Testis (tissue), 3 donors: ENCODE results near the gene NOL11. TPM values are rescaled to one million over a fixed set of nuclear protein-coding genes. Genes with fewer than 3 reads are reported as not detected.
"Not testable (repeated sequence)": the region's sequence is repeated elsewhere in the genome, so short reads cannot be mapped to it uniquely, and the experiment has no call there.

Experiments used
- DNase-seq: peaks from one replicate; pipeline ENCODE4 v3.0.0-alpha.2; 2019
- H3K27ac ChIP-seq, 2 donors: fragments of 200-600 bp; sonication (generic); one replicate each; pipeline ENCODE4 v1.5.1; 2019
- H3K27me3 ChIP-seq: fragments of 200-600 bp; sonication (generic); one replicate; pipeline ENCODE4 v1.5.1; 2019
- H3K36me3 ChIP-seq: fragments of 200-600 bp; sonication (generic); one replicate; pipeline ENCODE4 v1.5.1; 2017; ENCODE audit warnings: low read depth; ENCODE audit errors: missing control alignments
- H3K4me1 ChIP-seq: fragments of 200-600 bp; sonication (generic); one replicate; pipeline ENCODE4 v1.5.1; 2019
- H3K4me3 ChIP-seq, 2 donors: fragments of 200-600 bp; sonication (generic); one replicate each; pipeline ENCODE4 v1.5.1; 2017 to 2019
- H3K9me3 ChIP-seq: fragments of 200-600 bp; sonication (generic); one replicate; pipeline ENCODE4 v1.5.1; 2017
- POLR2A ChIP-seq: fragments of 450-650 bp; IDR thresholded peaks from one replicate; pipeline ENCODE4 v1.6.1; 2017; ENCODE audit warnings: antibody characterized with exemption, mild to moderate bottlenecking, moderate library complexity
- WGBS, 2 donors: methylation state at CpG; one replicate each; pipeline ENCODE4 v1.1.5; 2018; 5-methylcytosine and 5-hydroxymethylcytosine counted together
- intact Hi-C: fragments of 100-400 bp; cut with DNase I; formaldehyde crosslinking; loops from one replicate; pipeline ENCODE4 v1.15.1; 2023; ENCODE audit warnings: low total_unique reads
- polyA plus RNA-seq: library from polyadenylated mRNA; stranded (reverse); fragments of 350-450 nt; fragmentation: Illumina TruSeq; extraction: RNeasy Lipid Tissue Mini Kit (QIAGEN cat#74804); gene quantifications from one replicate; pipeline ENCODE4 v1.2.3, GENCODE V29; 2014; ENCODE audit warnings: low read depth, low replicate concordance; ENCODE audit not compliant: insufficient read depth
- total RNA-seq, 2 donors: library from RNA; depleted of rRNA; stranded (reverse); fragments of >200 nt; gene quantifications; one replicate each; pipeline ENCODE4 v1.2.3, GENCODE V29; 2016
- TF ChIP-seq, protein P1 (sequence below), 3 experiments: fragments of 450-650 bp in 2 of 3; fragments of 200-600 bp in 1 of 3; sonication (generic) in 1 of 3; IDR thresholded peaks; one replicate each; pipeline ENCODE4 v1.5.1; 2016 to 2019; ENCODE audit warnings: antibody characterized with exemption in 3 of 3, mild to moderate bottlenecking in 2 of 3, moderate library complexity in 1 of 3

NOL11 gene
- total and polyA plus RNA-seq, 3 donors from 2014 or later, result 20.5 to 35.6 (median 31.4) TPM

DNA sequence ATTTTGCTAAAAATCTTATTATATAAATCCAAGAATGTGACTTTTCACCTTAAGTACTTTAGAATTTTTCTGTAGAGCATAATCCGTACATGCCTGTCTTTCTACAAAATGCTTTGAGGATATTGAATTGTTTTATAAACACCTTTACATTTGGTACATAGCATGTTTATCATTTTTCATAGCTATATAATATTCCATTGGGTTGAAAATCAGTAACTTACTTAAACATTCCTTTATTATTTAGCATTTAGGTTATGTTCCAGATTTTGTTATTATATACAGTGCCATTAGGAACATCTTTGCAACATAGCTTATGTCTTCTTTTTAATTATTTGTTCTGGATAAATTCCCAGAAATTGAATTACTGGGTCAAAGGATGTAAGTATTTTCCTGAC lies 17.0 kb upstream of the NOL11 start:
- H3K27ac ChIP-seq, result no peak overlapping the region
- no peaks in the 10 kb centered on the region for H3K4me1 ChIP-seq
- H3K27me3 ChIP-seq, result no peaks in the 10 kb centered on the region
- H3K4me3 ChIP-seq, result no peak overlapping the region
- intact Hi-C loops, result no loop called here
- WGBS, 2 donors, result 82 to 84% methylated on average over 1 of the region's 1 CpG
- no peaks in the 10 kb centered on the region for H3K36me3 ChIP-seq
- H3K9me3 ChIP-seq, result no peaks in the 10 kb centered on the region
- no peak for DNase-seq
- no peak for TF ChIP-seq POLR2A
- TF ChIP-seq, protein P1, sequence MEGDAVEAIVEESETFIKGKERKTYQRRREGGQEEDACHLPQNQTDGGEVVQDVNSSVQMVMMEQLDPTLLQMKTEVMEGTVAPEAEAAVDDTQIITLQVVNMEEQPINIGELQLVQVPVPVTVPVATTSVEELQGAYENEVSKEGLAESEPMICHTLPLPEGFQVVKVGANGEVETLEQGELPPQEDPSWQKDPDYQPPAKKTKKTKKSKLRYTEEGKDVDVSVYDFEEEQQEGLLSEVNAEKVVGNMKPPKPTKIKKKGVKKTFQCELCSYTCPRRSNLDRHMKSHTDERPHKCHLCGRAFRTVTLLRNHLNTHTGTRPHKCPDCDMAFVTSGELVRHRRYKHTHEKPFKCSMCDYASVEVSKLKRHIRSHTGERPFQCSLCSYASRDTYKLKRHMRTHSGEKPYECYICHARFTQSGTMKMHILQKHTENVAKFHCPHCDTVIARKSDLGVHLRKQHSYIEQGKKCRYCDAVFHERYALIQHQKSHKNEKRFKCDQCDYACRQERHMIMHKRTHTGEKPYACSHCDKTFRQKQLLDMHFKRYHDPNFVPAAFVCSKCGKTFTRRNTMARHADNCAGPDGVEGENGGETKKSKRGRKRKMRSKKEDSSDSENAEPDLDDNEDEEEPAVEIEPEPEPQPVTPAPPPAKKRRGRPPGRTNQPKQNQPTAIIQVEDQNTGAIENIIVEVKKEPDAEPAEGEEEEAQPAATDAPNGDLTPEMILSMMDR (IDR thresholded peaks at IDR 0.05), result no peak

DNA sequence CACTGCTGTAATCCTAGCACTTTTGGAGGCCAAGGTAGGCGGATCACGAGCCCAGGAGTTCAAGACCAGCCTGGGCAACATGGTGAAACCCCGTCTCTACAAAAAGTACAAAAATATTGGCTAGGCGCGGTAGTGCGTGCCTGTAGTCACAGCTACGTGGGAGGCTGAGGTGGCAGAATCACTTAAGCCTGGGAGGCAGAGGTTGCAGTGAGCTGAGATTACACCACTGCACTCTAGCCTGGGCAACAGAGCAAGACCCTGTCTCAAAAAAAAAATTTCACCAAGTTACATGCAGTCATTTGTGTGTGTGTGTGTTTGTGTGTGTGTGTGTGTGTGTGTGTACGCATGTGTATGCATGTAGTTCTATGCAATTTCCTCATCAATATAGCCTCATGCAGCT lies 14.9 kb upstream of the NOL11 start:
- H3K9me3 ChIP-seq, DNase-seq, intact Hi-C loops, H3K4me1 ChIP-seq, H3K27ac ChIP-seq, H3K27me3 ChIP-seq, H3K4me3 ChIP-seq, H3K36me3 ChIP-seq: not testable (repeated sequence)
- WGBS, 2 donors, result 90 to 93% methylated on average over 8 of the region's 8 CpGs

DNA sequence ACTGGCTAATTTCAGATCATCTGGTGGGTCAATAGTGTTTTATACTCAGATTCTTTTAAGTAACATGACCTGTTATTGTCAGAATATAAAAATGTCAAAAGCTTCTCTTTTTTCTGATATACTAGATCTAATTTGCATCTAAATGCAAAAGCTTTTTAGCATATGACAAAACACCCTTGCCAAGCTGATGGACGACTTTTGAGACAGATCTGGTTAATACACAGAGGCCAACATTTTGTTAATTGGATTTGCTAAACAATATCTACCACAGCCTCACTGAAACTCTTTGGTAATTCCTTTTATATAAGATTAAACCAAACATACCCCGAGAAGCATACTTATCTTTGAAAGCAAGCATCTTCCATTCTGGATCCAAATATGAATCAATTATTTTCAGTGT lies 10.3 kb upstream of the NOL11 start:
- Histone ChIP-seq H3K27me3 (no peaks in the 10 kb centered on the region), H3K4me3 (no peak overlapping the region), H3K36me3 (no peaks in the 10 kb centered on the region), H3K4me1 (no peaks in the 10 kb centered on the region), H3K27ac (no peak overlapping the region), H3K9me3 (no peaks in the 10 kb centered on the region)
- intact Hi-C loops, result no loop called here
- no peak for DNase-seq
- TF ChIP-seq, protein P1 (IDR thresholded peaks at IDR 0.05), result no peak
- no peak for TF ChIP-seq POLR2A
- WGBS, 2 donors, result 85 to 87% methylated on average over 2 of the region's 2 CpGs

DNA sequence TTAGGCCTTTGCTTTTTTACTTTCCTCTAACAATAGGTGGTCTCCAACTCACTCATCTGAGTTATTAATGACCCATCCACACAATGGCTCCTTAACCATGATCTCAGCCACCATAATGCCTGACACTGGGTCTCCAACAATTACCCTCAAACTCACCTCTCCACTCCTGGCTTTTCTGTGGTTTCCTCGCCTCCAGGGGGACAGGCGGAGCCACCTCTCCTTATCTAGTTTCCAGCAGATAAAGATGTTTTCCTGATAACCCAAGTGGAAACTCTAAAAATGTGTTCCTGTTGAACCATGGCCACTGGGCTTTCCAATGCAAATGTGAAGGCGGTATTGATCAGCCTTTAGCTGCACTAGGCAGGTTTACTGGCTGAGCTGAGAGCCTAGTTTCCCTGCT lies 9.4 kb upstream of the NOL11 start:
- WGBS, 2 donors, result 88 to 97% methylated on average over 3 of the region's 3 CpGs
- no peak for DNase-seq
- no peaks in the 10 kb centered on the region for H3K36me3 ChIP-seq
- H3K9me3 ChIP-seq, result no peaks in the 10 kb centered on the region
- no peaks in the 10 kb centered on the region for H3K27me3 ChIP-seq
- TF ChIP-seq, protein P1 (IDR thresholded peaks at IDR 0.05), result no peak
- no peak for TF ChIP-seq POLR2A
- intact Hi-C loops, result no loop called here
- H3K4me1 ChIP-seq, result no peaks in the 10 kb centered on the region
- no peak overlapping the region for H3K4me3 ChIP-seq
- H3K27ac ChIP-seq, result no peak overlapping the region

DNA sequence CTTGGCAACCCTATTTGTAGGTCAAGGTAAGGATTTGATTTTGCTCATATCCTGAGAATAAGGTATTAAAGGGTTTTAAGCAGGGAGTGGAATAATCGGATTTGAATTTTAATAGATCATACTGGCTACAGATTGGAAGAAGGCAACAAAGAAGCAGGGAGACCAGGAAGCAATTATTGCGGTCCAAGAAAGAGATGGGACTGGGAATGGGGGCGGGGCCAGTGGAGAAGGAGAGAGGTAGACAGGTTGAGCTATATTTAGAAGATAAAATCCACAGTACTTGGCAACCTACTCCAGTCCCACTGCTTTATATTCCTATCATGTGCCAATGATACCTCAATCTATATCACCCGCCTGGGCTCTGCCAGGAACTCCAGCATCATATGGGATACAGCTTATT lies 5.8 kb upstream of the NOL11 start:
- H3K27me3 ChIP-seq, result no peaks in the 10 kb centered on the region
- DNase-seq, result no peak
- H3K9me3 ChIP-seq, result no peaks in the 10 kb centered on the region
- intact Hi-C loops, result no loop called here
- no peak overlapping the region for H3K4me3 ChIP-seq
- H3K36me3 ChIP-seq, result no peaks in the 10 kb centered on the region
- peaks cover 5% of the 10 kb centered on the region for H3K4me1 ChIP-seq
- 71 to 76% methylated on average over 4 of the region's 4 CpGs for WGBS, 2 donors
- no peak overlapping the region for H3K27ac ChIP-seq
- TF ChIP-seq, protein P1 (IDR thresholded peaks at IDR 0.05), result no peak
- no peak for TF ChIP-seq POLR2A
